AG04450 (cell line): ENCODE results near the gene IFFO2. TPM values are rescaled to one million over a fixed set of nuclear protein-coding genes. Genes with fewer than 3 reads are reported as not detected.

ENCODE experiments used
- CTCF ChIA-PET: fragments of 300-600, 350-600 bp; formaldehyde crosslinking; extraction: SDS; loops from one replicate; lab custom pipeline; 2022; ENCODE audit warnings: antibody characterized with exemption, inconsistent platforms; lab: Charles Lee
- POLR2A ChIA-PET: fragments of 350-600 bp; formaldehyde crosslinking; extraction: SDS; loops from one replicate; lab custom pipeline; 2021; ENCODE audit warnings: antibody characterized with exemption, inconsistent platforms; lab: Yijun Ruan, JAX
- DNase-seq: peaks from one replicate; pipeline ENCODE4 v3.0.0-alpha.2; 2011; ENCODE audit warnings: low read depth, low spot score
- H3K27ac ChIP-seq: one replicate; pipeline ENCODE4 v1.5.1; 2012; ENCODE audit warnings: low read depth, low read length, control low read depth
- H3K27me3 ChIP-seq: one replicate; pipeline ENCODE4 v1.6.0; 2012; ENCODE audit warnings: low read length; ENCODE audit not compliant: control insufficient read depth, insufficient read depth
- H3K4me3 ChIP-seq: 2 replicates; pipeline ENCODE4 v1.5.1; 2011; ENCODE audit warnings: mild to moderate bottlenecking, low read depth, low read length, control low read depth
- H3K9me3 ChIP-seq: 2 replicates; pipeline ENCODE4 v1.5.1; 2012; ENCODE audit warnings: low read length; ENCODE audit not compliant: control insufficient read depth, insufficient read depth
- polyA plus RNA-seq: library from polyadenylated mRNA; depleted of rRNA; stranded (reverse); fragments of >200 nt; gene quantifications from 2 replicates; pipeline ENCODE4 v1.2.3, GENCODE V29; 2011
- TF ChIP-seq, protein P1 (sequence below): IDR thresholded peaks from 2 replicates; pipeline ENCODE4 v1.5.1; 2011; ENCODE audit warnings: low read depth, low read length, control low read depth, inconsistent platforms

The IFFO2 gene
- polyA plus RNA-seq, 1 experiment, result 6.8 TPM

DNA sequence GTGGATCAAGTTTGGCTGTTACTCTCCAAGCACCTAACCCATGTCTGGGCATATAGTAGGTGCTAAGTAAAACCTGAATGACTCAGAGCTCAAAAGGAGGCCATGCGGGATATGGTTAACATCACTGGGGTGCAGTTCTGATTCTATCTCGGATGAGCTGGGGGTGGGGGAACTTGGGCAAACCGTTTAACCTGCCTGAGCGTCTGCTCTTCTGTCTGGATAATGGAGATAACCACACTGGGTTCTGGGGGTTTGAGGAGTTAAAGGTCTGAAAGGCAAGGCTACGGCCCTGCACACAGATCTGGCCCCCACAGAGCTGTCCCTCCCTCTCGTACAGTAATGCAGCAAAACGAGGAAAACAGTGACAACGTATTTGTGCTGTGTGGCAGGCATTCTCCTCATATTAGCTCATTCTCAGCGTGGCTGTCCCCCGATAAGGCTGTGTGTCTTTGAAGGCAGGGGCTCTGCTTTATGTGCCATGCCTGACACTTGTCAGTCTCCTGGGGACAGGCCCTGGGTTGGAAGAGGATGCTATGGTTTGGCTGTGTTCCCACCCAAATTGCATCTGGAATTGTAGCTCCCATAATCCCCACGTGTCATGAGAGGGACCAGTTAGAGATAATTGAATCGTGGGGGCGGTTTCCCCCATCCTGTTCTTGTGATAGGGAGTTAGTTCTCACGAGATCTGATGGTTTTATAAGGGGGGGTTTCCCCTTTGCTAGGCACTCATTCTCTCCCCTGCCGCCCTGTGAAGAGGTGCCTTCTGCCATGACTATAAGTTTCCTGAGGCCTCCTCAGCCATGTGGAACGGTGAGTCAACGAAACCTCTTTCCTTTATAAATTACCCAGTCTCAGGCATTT is 47.3 kb downstream of the IFFO2 start:
- CTCF ChIA-PET, result interaction anchor here (0.6 to 1.6 kb wide), 3 partner anchors 19 to 188 kb away, joined by 3 to 8 read pairs (median 3); no protein-coding TSS in a partner anchor

DNA sequence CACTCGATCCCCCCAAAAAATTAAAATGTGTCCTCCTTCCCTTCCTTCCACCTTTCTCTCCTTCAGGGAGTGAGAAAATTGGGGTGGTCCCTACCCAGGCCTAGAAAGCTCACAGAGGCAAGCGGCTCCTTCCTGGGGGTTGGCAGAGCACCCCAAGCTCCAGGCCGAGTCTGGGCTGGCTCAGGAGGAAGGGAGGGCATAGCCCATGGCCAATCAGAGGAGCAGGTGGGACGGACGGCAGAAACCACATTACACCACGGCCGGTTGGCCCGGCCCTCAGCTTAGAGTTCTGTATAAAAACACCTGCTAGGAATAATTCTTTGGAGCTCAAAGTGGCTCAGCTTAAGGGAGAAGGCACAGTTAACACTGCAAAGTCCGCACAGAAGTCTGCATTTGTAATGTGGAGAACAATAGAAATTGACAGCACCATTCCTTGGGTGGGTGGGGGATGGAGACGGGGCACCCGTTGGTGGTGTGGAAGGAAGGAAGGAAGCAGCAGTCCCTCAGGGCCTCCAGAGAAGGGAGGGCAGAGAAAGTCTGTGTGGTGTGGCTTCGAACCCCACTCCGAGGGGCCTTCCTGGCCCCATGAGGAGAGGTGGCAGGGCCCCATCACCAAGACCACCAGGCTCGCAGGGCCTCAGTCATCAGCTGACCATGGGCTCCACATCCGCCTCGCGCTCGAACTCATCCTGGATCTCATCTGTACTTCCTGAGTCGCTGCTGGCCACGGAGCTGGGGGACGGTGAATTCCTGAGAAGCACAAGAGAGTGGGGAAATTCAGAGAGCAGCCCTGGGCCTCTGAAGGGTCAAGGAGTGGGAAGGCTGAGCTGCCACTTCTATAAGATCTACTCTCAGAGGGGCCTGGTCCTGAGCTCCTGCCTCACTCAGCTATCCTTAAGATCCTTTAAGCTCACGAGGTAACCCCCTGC is 48.3 kb downstream of the IFFO2 start:
- no peak overlapping the region for H3K4me3 ChIP-seq
- TF ChIP-seq, protein P1, sequence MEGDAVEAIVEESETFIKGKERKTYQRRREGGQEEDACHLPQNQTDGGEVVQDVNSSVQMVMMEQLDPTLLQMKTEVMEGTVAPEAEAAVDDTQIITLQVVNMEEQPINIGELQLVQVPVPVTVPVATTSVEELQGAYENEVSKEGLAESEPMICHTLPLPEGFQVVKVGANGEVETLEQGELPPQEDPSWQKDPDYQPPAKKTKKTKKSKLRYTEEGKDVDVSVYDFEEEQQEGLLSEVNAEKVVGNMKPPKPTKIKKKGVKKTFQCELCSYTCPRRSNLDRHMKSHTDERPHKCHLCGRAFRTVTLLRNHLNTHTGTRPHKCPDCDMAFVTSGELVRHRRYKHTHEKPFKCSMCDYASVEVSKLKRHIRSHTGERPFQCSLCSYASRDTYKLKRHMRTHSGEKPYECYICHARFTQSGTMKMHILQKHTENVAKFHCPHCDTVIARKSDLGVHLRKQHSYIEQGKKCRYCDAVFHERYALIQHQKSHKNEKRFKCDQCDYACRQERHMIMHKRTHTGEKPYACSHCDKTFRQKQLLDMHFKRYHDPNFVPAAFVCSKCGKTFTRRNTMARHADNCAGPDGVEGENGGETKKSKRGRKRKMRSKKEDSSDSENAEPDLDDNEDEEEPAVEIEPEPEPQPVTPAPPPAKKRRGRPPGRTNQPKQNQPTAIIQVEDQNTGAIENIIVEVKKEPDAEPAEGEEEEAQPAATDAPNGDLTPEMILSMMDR, result no peak
- ChIA-PET POLR2A (no interaction called here), CTCF (interaction anchor here (0.6 to 3.2 kb wide), 16 partner anchors 14 to 206 kb away, joined by 3 to 25 read pairs (median 8); partner anchors contain the start of gene IFFO2)
- no peaks in the 10 kb centered on the region for H3K27me3 ChIP-seq
- no peaks in the 10 kb centered on the region for H3K9me3 ChIP-seq
- H3K27ac ChIP-seq, result peak overlapping the region; percentile 39
- DNase-seq, result no peak

More for the DNA sequence above, 47.3 kb downstream of the IFFO2 start:
- TF ChIP-seq, protein P1, result no peak
- Histone ChIP-seq H3K4me3 (no peak overlapping the region), H3K27me3 (no peaks in the 10 kb centered on the region), H3K9me3 (no peaks in the 10 kb centered on the region), H3K27ac (no peak overlapping the region)
- DNase-seq, result no peak
- POLR2A ChIA-PET, result no interaction called here

DNA sequence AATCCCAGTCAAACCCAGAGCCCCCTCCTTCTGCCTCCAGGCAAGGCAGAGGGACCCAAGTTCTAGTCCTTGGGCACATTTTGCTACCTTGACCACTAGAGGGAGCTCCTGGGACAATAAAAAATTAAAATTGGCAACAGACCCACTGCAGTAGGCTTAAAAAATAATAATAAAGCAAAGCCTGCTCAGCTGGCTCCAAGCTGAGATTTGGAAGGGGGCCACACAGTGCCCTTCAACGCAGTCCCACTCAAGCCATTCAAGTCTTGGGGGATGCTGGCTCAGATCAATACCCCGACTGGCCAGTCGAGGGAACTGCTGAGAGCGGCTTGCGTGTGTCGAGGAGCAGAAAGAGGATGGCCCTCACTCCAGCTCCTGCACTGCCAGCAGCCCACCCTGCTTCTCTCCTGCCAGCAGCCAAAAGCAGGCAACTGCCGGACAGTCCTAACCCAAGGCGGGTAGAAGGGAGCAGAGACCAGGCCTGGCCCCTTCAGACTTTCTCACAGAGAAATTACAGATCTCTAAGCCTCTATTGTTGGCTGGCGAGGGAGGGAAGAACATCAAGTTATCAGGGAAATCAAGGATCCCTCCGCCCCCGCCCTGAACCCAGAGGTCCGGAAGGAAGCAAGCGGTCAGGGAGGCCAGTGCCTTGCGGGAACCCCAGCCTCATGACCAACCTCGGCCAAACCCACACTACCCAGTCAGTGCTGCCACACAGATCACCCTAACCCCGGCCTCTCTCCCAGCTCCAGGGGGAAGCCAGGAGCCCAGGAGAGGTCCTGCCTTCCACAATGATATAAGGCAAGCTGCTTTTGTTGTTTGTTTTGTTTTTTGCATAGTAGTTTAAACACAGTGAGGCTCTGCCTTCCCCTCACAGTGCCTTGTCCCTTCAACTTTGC is 49.2 kb downstream of the IFFO2 start:
- H3K9me3 ChIP-seq, result no peaks in the 10 kb centered on the region; the same call in 1 of the 2 replicates
- H3K27me3 ChIP-seq, result no peaks in the 10 kb centered on the region
- H3K4me3 ChIP-seq, result no peak overlapping the region
- DNase-seq, result no peak
- POLR2A ChIA-PET, result no interaction called here
- CTCF ChIA-PET, result interaction anchor here (0.6 to 3.2 kb wide), 42 partner anchors 9 to 1041 kb away, joined by 3 to 25 read pairs (median 4); partner anchors contain the start of gene IFFO2
- TF ChIP-seq, protein P1, result peak; percentile 85
- H3K27ac ChIP-seq, result peak overlapping the region; percentile 39

DNA sequence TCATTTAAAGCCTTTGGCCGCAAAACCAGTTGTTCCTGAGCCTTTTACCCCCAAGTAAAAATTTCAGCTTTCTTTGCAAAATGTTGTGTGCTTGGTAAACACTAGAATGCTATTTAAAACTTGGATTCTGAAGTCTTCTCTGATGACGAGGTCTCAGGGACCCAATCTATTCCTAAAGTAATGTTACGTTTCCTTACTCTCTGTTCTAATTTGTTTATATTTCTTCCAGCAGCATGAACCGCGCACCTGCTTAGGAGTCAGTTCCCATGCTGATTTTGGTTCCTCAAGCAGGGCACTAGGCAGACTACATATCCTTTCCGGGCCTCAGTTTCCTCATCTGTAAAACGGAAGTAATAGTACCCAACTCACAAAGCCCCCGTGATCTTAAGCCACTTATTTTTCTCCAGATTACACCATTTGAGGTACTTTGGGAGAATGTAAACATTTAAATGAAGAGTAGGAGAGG is 53.2 kb downstream of the IFFO2 start:
- H3K27me3 ChIP-seq, result no peaks in the 10 kb centered on the region
- no peak for DNase-seq
- peak overlapping the region; percentile 92 for H3K27ac ChIP-seq
- ChIA-PET CTCF (interaction anchor here (1.2 to 2.4 kb wide), 5 partner anchors 10 to 306 kb away, joined by 3 to 34 read pairs (median 5); no protein-coding TSS in a partner anchor), POLR2A (interaction anchor here (0.8 to 1.5 kb wide), 5 partner anchors 21 to 188 kb away, joined by 3 to 7 read pairs (median 3); no protein-coding TSS in a partner anchor)
- H3K4me3 ChIP-seq, result peak overlapping the region; percentile 73
- TF ChIP-seq, protein P1, result no peak
- H3K9me3 ChIP-seq, result no peaks in the 10 kb centered on the region; the same call in 1 of the 2 replicates
